Pancreas (tissue), 10 donors: ENCODE data around the gene GRID1. TPM values are rescaled to one million over a fixed set of nuclear protein-coding genes. Genes with fewer than 3 reads are reported as not detected.

Experiments
- ATAC-seq, 4 donors: fragments of 200-7000 bp; cut with Tn5 transposase; one replicate each; pipeline versions ENCODE4 v1.8.0 to v1.9.1; 2020; ENCODE audit warnings: mild to moderate bottlenecking in 4 of 4, moderate library complexity in 4 of 4
- DNase-seq, 6 donors: peaks; one replicate each; pipeline ENCODE4 v3.0.0-alpha.2; 2020
- FAIRE-seq: peaks from 2 replicates; lab custom pipeline; 2012; peaks lifted over from hg19 to GRCh38; lab: Jason Lieb, UNC
- H3K27ac ChIP-seq, 4 donors: fragments of 200-600 bp; sonication (generic); 1 replicate in 3 of 4; 2 replicates in 1 of 4; pipeline versions ENCODE4 v1.5.0 to v1.8.0; 2020
- H3K27me3 ChIP-seq, 4 donors: fragments of 200-600 bp; one replicate each; pipeline ENCODE4 v1.8.0; 2021
- H3K36me3 ChIP-seq, 3 donors: fragments of 200-600 bp; sonication (generic) in 1 of 3; one replicate each; pipeline versions ENCODE4 v1.5.0 to v1.8.0; 2020 to 2021
- H3K4me1 ChIP-seq, 3 donors: fragments of 200-600 bp; one replicate each; pipeline ENCODE4 v1.8.0; 2021
- H3K4me3 ChIP-seq, 4 donors: fragments of 200-600 bp; sonication (generic) in 2 of 4; one replicate each; pipeline versions ENCODE4 v1.5.0 to v1.8.0; 2020 to 2021
- H3K9me3 ChIP-seq, 4 donors: fragments of 200-600 bp; one replicate each; pipeline ENCODE4 v1.8.0; 2021
- CTCF ChIP-seq, 4 donors: fragments of 200-600 bp; sonication (generic) in 3 of 4; IDR thresholded peaks; one replicate each; pipeline versions ENCODE4 v1.5.0 to v1.8.0; 2021; ENCODE audit warnings: antibody characterized with exemption in 4 of 4
- WGBS, 2 donors: extraction: QIAGEN DNeasy Blood & Tissue Kit; methylation state at CpG; one replicate each; pipeline ENCODE4 v1.1.7; 2013; 5-methylcytosine and 5-hydroxymethylcytosine counted together
- intact Hi-C, 3 donors: fragments of 100-400 bp; cut with DNase I; formaldehyde crosslinking; loops; one replicate each; pipeline versions ENCODE4 v1.11.1 to v1.14.2; 2022
- polyA plus RNA-seq, 2 donors: library from polyadenylated mRNA; stranded (reverse); fragments of 200-250 nt; gene quantifications; one replicate each; pipeline ENCODE4 v1.2.3, GENCODE V29; 2013
- total RNA-seq, 6 donors: library from RNA; stranded (reverse); fragmentation: NEBNext Ultra II Directional in 4 of 6; extraction: Animal tissue kit (Norgen Biotek cat#: 25700) in 4 of 6; gene quantifications; one replicate each; pipeline versions ENCODE4 v1.2.1 to v1.2.4, GENCODE V29; 2021 to 2023
- donor health status: healthy with polysubstance abuse.
- donor health status: DM: no; HTN: no; CAD: no; lungs with moderate emphysema.
- donor health status: DM: no; HTN: no; CAD: no.
- donor health status: control.
- donor health status: control.
- donor health status: Bipolar disorder and iron deficiency.
- donor health status: DM: yes; HTN: yes; CAD: no.
- donor health status: DM: no; HTN: no; CAD: no.
- donor health status: DM: no; HTN: no; CAD: no.
- donor health status: DM: yes; HTN: yes; CAD: no.

GRID1 gene
- total and polyA plus RNA-seq, 8 donors, result 0.05 to 1.5 (median 0.91) TPM

- intact Hi-C loops, result no loop called here
- Histone ChIP-seq H3K9me3 (no peaks in the 10 kb centered on the region), H3K27ac (no peak overlapping the region), H3K27me3 (no peaks in the 10 kb centered on the region), H3K4me1 (no peaks in the 10 kb centered on the region), H3K4me3 (no peak overlapping the region), H3K36me3 (no peaks in the 10 kb centered on the region)
- no peak for TF ChIP-seq CTCF (IDR thresholded peaks at IDR 0.05)
- no peak for DNase-seq
- no peak for ATAC-seq
- 71 to 75% methylated on average over 6 of the region's 6 CpGs for WGBS, 2 donors
- no peak for FAIRE-seq
Observed at GRCh38 chr10:85976267-85976793, 390.3 kb downstream of the GRID1 start.

GRCh38 chr10:85971494-85971893, 395.1 kb downstream of the GRID1 start:
- intact Hi-C loops, result no loop called here
- DNase-seq (no peak), FAIRE-seq (no peak), ATAC-seq (no peak)
- Histone ChIP-seq H3K27me3 (no peaks in the 10 kb centered on the region), H3K4me1 (no peaks in the 10 kb centered on the region), H3K4me3 (no peak overlapping the region), H3K9me3 (no peaks in the 10 kb centered on the region), H3K27ac (no peak overlapping the region), H3K36me3 (no peaks in the 10 kb centered on the region)
- TF ChIP-seq CTCF (IDR thresholded peaks at IDR 0.05), result no peak

GRCh38 chr10:85967594-85967993, 399.0 kb downstream of the GRID1 start:
- ATAC-seq, result no peak
- no peak for FAIRE-seq
- intact Hi-C loops, result no loop called here

GRCh38 chr10:85961479-85962067, 405.0 kb downstream of the GRID1 start:
- no peaks in the 10 kb centered on the region for H3K27me3 ChIP-seq
- no peaks in the 10 kb centered on the region for H3K9me3 ChIP-seq
- 67 to 72% methylated on average over 1 of the region's 1 CpG for WGBS, 2 donors
- H3K4me1 ChIP-seq, result no peaks in the 10 kb centered on the region
- no peak for DNase-seq
- TF ChIP-seq CTCF (IDR thresholded peaks at IDR 0.05), result no peak
- intact Hi-C loops, result no loop called here
- H3K4me3 ChIP-seq, result no peak overlapping the region
- H3K27ac ChIP-seq, result no peak overlapping the region
- no peak for ATAC-seq
- no peak for FAIRE-seq
- no peaks in the 10 kb centered on the region for H3K36me3 ChIP-seq

More at GRCh38 chr10:85967594-85967993, 399.0 kb downstream of the GRID1 start:
- no peak for DNase-seq
- no peak for TF ChIP-seq CTCF (IDR thresholded peaks at IDR 0.05)
- H3K9me3 ChIP-seq, result no peaks in the 10 kb centered on the region
- H3K4me1 ChIP-seq, result no peaks in the 10 kb centered on the region
- H3K27me3 ChIP-seq, result no peaks in the 10 kb centered on the region
- WGBS, 2 donors, result 69 to 93% methylated on average over 1 of the region's 1 CpG
- H3K36me3 ChIP-seq, result no peaks in the 10 kb centered on the region
- no peak overlapping the region for H3K4me3 ChIP-seq
- H3K27ac ChIP-seq, result no peak overlapping the region

- no peak for TF ChIP-seq CTCF (IDR thresholded peaks at IDR 0.05)
- Histone ChIP-seq H3K4me1 (no peaks in the 10 kb centered on the region), H3K9me3 (no peaks in the 10 kb centered on the region), H3K4me3 (no peak overlapping the region), H3K36me3 (no peaks in the 10 kb centered on the region), H3K27me3 (no peaks in the 10 kb centered on the region), H3K27ac (no peak overlapping the region)
- FAIRE-seq (no peak), DNase-seq (no peak), ATAC-seq (no peak)
- intact Hi-C loops, result no loop called here
- WGBS, 2 donors, result 83 to 87% methylated on average over 6 of the region's 6 CpGs
Observed at GRCh38 chr10:85961073-85961472, 405.5 kb downstream of the GRID1 start.
